RWPE2 (cell line): ENCODE results near the gene PLCB4.

ENCODE experiments used
- ATAC-seq: fragments of 200-7000 bp; cut with Tn5 transposase; 3 replicates; pipeline ENCODE4 v1.9.1; 2021; ENCODE audit warnings: low read depth
- DNase-seq: peaks from one replicate; pipeline ENCODE4 v3.0.0-alpha.2; 2020; ENCODE audit warnings: low spot score
- H3K27ac ChIP-seq: fragments of 450-650 bp; 2 replicates; pipeline ENCODE4 v1.5.1; 2017; ENCODE audit warnings: mild to moderate bottlenecking; ENCODE audit not compliant: poor library complexity, severe bottlenecking
- H3K27me3 ChIP-seq: fragments of 250-450 bp; sonication (Bioruptor Pico); 2 replicates; pipeline ENCODE4 v1.5.1; 2021; ENCODE audit warnings: mild to moderate bottlenecking, moderate library complexity; ENCODE audit not compliant: insufficient read depth, poor library complexity, severe bottlenecking
- H3K36me3 ChIP-seq: fragments of 250-450 bp; sonication (Bioruptor Pico); 2 replicates; pipeline ENCODE4 v1.5.1; 2020; ENCODE audit warnings: low read depth, mild to moderate bottlenecking, moderate library complexity
- H3K4me1 ChIP-seq: fragments of 250-450 bp; sonication (Bioruptor Pico); 2 replicates; pipeline ENCODE4 v1.5.1; 2021; ENCODE audit warnings: mild to moderate bottlenecking, moderate library complexity; ENCODE audit not compliant: insufficient read depth, poor library complexity, severe bottlenecking
- H3K4me3 ChIP-seq: fragments of 250-450 bp; sonication (Bioruptor Pico); 2 replicates; pipeline ENCODE4 v1.5.1; 2021; ENCODE audit warnings: mild to moderate bottlenecking, moderate library complexity; ENCODE audit not compliant: severe bottlenecking
- H3K9me3 ChIP-seq: fragments of 250-450 bp; sonication (Bioruptor Pico); 2 replicates; pipeline ENCODE4 v1.5.1; 2021; ENCODE audit warnings: mild to moderate bottlenecking, moderate library complexity; ENCODE audit not compliant: severe bottlenecking
- CTCF ChIP-seq: fragments of 450-650 bp; IDR thresholded peaks from one replicate; pipeline ENCODE4 v1.5.1; 2017; ENCODE audit warnings: mild to moderate bottlenecking, moderate library complexity; ENCODE audit not compliant: poor library complexity, severe bottlenecking

PLCB4 gene

GRCh38 chr20:9427430-9428291, 358.8 kb downstream of the PLCB4 start:
- ATAC-seq (no peak), DNase-seq (no peak)
- peaks cover 49% of the 10 kb centered on the region for H3K36me3 ChIP-seq
- no peaks in the 10 kb centered on the region for H3K9me3 ChIP-seq
- H3K27ac ChIP-seq, result no peak overlapping the region
- no peak for TF ChIP-seq CTCF
- no peaks in the 10 kb centered on the region for H3K4me1 ChIP-seq
- no peak overlapping the region for H3K4me3 ChIP-seq
- H3K27me3 ChIP-seq, result no peaks in the 10 kb centered on the region

- no peak overlapping the region for H3K4me3 ChIP-seq
Measured at GRCh38 chr20:9428292-9428607, 359.4 kb downstream of the PLCB4 start.

GRCh38 chr20:9439806-9440205, 370.9 kb downstream of the PLCB4 start:
- no peaks in the 10 kb centered on the region for H3K27me3 ChIP-seq
- H3K27ac ChIP-seq, result no peak overlapping the region
- no peaks in the 10 kb centered on the region for H3K9me3 ChIP-seq
- peaks cover 55% of the 10 kb centered on the region for H3K36me3 ChIP-seq
- TF ChIP-seq CTCF, result no peak
- H3K4me3 ChIP-seq, result no peak overlapping the region
- DNase-seq (no peak), ATAC-seq (peak; percentile 12; the same call in 1 of the 3 replicates)
- H3K4me1 ChIP-seq, result no peaks in the 10 kb centered on the region

More at GRCh38 chr20:9428292-9428607, 359.4 kb downstream of the PLCB4 start:
- H3K27ac ChIP-seq, result no peak overlapping the region
- H3K4me1 ChIP-seq, result no peaks in the 10 kb centered on the region
- no peaks in the 10 kb centered on the region for H3K9me3 ChIP-seq
- H3K27me3 ChIP-seq, result no peaks in the 10 kb centered on the region
- DNase-seq (no peak), ATAC-seq (no peak)
- peaks cover 43% of the 10 kb centered on the region for H3K36me3 ChIP-seq
- no peak for TF ChIP-seq CTCF

DNA sequence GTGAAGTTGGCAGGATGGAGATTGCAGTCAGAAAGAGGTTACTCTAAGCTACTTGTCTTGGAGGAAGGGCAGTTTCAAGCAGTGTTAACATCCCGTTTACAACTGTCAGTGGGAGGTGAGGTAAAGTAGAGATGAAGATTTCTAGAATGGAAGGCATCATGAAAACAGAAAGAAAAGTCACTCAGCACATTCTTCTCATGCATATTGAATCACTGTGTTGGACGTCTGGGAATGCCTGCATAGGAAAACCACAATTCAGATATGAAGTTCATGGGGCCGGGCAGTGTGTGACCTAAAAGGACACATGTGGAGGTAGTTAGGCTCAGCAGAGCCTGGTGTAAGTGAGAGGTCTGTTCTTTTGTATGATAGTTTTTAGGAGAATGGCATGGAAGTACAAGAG, 372.0 kb downstream of the PLCB4 start:
- Histone ChIP-seq H3K36me3 (peaks cover 58% of the 10 kb centered on the region), H3K27me3 (no peaks in the 10 kb centered on the region), H3K4me1 (no peaks in the 10 kb centered on the region), H3K4me3 (no peak overlapping the region), H3K9me3 (no peaks in the 10 kb centered on the region), H3K27ac (no peak overlapping the region)
- DNase-seq (no peak), ATAC-seq (no peak)
- no peak for TF ChIP-seq CTCF

- no peak overlapping the region for H3K27ac ChIP-seq
- H3K4me3 ChIP-seq, result no peak overlapping the region
- H3K4me1 ChIP-seq, result no peaks in the 10 kb centered on the region
- no peaks in the 10 kb centered on the region for H3K27me3 ChIP-seq
- no peak for ATAC-seq
- H3K36me3 ChIP-seq, result peaks cover 53% of the 10 kb centered on the region
- DNase-seq, result no peak
- H3K9me3 ChIP-seq, result no peaks in the 10 kb centered on the region
- no peak for TF ChIP-seq CTCF
Measured at GRCh38 chr20:9441948-9442347, 373.1 kb downstream of the PLCB4 start.
